GM12878 (cell line): Measurements from ENCODE around the gene JAGN1.

Source experiments
- BACH1 ChIP-seq: fragments of 450-650 bp; IDR thresholded peaks from 2 replicates; pipeline ENCODE4 v1.6.1; 2017; ENCODE audit warnings: mild to moderate bottlenecking, borderline replicate concordance
- TF ChIP-seq, protein P1 (sequence below), 3 experiments: IDR thresholded peaks in 2 of 3; conservative IDR thresholded peaks in 1 of 3; 2 replicates each; pipeline ENCODE4 v1.5.1; 2011; ENCODE audit warnings: low read depth in 3 of 3, low read length in 3 of 3, mild to moderate bottlenecking in 3 of 3, control low read depth in 2 of 3, moderate library complexity in 2 of 3, inconsistent platforms in 1 of 3, mixed read lengths in 1 of 3; ENCODE audit not compliant: control insufficient read depth in 2 of 3, insufficient read depth in 1 of 3; ENCODE audit errors: extremely low read depth in 1 of 3

DNA sequence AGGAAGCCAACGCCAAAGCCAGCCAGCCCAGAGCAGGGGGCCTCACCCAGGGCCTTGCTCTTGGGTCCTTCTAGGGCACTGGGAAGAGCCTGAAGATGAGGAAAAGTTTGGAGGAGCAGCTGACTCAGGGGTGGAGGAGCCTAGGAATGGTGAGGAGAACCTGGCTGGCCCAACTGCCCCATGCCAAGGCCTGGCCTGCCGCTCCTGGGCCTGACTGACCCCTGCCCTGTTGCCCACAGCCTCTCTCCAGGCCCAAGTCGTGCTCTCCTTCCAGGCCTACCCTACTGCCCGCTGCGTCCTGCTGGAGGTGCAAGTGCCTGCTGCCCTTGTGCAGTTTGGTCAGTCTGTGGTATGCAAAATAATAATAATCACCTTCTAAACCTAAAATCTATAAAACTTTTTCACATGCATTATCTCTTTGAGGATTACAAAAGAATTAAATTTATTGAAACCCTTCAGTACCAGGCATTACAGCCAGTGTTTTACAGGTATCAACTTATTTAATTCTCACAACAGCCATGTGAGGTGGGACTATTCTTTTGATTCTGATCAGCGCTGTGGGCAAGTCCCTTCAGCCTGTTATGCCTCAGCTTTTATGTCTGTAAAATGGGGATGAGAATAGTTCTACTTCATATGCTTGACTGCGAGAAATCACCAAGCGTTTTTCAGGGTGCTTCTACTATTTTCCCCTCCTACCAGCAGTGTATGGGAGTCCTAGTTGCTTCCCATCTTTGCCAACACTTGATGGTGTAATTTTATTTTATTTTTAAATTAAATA, 28.0 kb downstream of the JAGN1 start:
- TF ChIP-seq BACH1 = no peak
- TF ChIP-seq, protein P1, sequence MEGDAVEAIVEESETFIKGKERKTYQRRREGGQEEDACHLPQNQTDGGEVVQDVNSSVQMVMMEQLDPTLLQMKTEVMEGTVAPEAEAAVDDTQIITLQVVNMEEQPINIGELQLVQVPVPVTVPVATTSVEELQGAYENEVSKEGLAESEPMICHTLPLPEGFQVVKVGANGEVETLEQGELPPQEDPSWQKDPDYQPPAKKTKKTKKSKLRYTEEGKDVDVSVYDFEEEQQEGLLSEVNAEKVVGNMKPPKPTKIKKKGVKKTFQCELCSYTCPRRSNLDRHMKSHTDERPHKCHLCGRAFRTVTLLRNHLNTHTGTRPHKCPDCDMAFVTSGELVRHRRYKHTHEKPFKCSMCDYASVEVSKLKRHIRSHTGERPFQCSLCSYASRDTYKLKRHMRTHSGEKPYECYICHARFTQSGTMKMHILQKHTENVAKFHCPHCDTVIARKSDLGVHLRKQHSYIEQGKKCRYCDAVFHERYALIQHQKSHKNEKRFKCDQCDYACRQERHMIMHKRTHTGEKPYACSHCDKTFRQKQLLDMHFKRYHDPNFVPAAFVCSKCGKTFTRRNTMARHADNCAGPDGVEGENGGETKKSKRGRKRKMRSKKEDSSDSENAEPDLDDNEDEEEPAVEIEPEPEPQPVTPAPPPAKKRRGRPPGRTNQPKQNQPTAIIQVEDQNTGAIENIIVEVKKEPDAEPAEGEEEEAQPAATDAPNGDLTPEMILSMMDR (IDR thresholded peaks at IDR 0.05 in 2 of 3, conservative IDR thresholded peaks at IDR 0.05 in 1 of 3; ENCODE audit: control insufficient read depth in 2 of 3, extremely low read depth in 1 of 3, insufficient read depth in 1 of 3, low read depth in 3 of 3, low read length in 3 of 3) = no peak
